T-helper 22 cell (primary cell): ENCODE measurements around the gene TRIM29.

ENCODE experiments used
- DNase-seq: peaks from one replicate; pipeline ENCODE4 v3.0.0-alpha.2; 2020; ENCODE audit warnings: low read depth

The TRIM29 gene

GRCh38 chr11:120096369-120097191 lies 41.3 kb downstream of the TRIM29 start:
- DNase-seq: no peak

GRCh38 chr11:120095516-120095915 lies 42.4 kb downstream of the TRIM29 start:
- DNase-seq: no peak

GRCh38 chr11:120091701-120092100 lies 46.2 kb downstream of the TRIM29 start:
- no peak for DNase-seq

GRCh38 chr11:120091121-120091520 lies 46.8 kb downstream of the TRIM29 start:
- no peak for DNase-seq

GRCh38 chr11:120090411-120090810 lies 47.5 kb downstream of the TRIM29 start:
- no peak for DNase-seq

- no peak for DNase-seq
Measured at GRCh38 chr11:120089036-120090001, 48.6 kb downstream of the TRIM29 start.

DNA sequence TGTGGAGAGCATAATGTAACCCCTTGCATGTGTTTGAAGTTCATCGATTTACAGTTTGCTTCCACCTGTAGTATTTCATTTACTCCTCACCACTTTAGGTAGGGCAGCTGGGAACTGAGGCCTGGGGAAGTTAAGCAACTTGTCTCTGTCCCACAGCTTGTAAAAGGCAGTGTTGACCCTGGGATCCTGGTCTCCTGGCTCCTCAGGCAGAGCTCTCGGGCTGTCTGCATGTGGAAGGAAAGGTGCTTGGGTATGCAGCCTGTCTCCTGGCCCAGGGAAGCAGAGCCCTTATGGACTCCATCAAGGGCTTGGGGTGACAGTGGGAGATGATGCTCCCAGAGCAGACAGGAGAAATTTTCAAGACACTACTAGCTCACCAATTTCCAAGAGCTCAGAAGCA lies 49.9 kb downstream of the TRIM29 start:
- DNase-seq: no peak

DNA sequence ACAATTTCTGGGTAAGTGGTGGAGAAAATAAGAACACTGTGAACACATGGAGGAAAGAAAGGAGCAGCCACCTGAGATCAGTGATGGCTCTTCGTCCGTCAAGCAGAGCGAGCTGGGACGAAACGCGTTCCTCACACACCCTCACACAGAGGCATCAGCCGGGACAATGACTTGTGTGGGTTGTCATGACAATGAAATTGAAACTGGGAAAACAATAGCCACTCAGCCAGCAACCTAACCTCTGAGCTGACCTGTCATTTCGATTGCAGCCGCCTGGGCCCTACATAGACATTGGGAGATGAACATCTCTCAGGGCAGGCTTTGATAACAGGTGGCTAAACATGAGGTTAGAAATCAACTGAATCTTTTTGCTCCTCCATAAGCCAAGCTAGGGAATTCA lies 51.3 kb downstream of the TRIM29 start:
- no peak for DNase-seq

DNA sequence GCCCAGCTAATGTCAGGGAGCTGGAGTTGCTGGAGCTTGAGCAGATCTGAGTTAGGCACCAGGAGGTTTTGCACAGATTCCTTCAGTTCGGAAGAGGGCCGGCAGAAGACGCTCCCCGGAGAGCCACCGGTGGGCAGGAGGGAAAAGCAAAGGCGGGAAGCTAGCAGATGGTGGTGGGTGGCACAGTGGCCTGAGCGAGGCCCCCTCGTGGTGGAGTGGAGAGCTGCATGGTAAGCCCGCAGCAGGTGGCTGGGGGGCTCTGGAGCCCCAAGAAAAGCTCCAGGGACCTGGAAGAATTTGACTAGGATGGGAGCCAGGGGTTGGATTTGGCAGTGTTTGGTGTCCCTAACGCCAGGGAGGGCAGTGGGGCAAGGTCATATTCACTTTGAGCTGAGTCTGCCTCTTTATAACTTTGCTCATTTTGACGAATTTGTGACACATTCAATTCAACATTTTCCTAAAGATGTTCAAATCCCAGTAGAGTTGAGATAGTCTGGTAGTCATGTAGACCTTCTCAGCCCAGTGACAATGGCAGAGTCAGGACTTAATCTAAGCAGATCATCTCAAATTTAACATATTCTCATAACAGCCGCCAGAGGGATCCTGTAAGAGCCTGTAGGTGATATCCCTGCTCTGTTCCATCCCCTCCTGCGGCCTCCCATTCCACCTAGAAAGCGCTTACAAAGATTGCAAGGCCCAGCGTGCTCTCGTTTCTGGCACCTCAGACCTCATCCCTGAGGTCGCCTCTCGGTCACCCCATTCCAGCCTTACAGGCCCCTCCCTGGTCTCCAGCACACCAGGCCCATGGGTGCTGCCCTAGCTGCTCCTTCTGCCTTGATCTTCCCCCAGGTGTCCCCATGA lies 57.9 kb downstream of the TRIM29 start:
- DNase-seq: no peak

DNA sequence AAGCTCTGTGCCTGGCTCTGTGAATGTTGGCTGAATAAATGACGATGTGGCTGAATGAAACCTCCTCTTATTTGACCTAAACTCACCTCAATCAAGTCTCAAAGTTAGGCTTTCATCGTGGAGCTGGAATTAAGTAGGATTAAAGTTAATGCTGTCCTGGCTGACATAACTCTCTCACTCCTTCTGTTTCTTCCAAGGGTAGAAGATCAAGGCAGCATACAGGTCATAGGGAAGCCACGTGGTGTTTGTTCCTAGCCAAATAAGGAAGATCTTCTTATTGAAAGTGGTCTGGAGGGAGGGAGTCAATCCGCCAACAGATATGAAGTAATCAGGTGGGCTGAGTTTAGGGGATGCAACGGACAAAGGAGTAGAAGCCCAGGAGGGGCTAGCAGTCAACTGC lies 59.5 kb downstream of the TRIM29 start:
- DNase-seq: no peak

GRCh38 chr11:120074076-120074475 lies 63.8 kb downstream of the TRIM29 start:
- DNase-seq: no peak

DNA sequence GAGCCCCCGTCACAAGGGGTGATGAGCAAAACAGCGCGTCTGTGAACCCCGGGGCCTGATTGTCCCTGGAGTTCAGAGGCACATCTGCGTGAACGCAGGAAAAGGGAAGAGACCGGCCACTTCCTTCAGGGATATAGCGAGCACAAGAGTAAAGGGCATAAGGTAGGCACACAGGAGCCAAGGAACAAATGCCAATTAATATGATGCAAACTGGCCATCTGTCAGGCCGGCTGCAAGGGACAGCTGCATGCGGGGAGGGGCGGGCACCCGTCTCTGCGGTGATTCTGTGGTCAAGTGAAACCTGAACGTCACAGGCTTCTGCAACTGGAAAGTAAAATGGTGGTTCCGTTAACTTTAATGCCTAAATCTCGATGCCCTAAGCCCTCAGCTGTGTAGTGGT lies 64.7 kb downstream of the TRIM29 start:
- no peak for DNase-seq

GRCh38 chr11:120068114-120068573 lies 69.8 kb downstream of the TRIM29 start:
- DNase-seq: no peak

DNA sequence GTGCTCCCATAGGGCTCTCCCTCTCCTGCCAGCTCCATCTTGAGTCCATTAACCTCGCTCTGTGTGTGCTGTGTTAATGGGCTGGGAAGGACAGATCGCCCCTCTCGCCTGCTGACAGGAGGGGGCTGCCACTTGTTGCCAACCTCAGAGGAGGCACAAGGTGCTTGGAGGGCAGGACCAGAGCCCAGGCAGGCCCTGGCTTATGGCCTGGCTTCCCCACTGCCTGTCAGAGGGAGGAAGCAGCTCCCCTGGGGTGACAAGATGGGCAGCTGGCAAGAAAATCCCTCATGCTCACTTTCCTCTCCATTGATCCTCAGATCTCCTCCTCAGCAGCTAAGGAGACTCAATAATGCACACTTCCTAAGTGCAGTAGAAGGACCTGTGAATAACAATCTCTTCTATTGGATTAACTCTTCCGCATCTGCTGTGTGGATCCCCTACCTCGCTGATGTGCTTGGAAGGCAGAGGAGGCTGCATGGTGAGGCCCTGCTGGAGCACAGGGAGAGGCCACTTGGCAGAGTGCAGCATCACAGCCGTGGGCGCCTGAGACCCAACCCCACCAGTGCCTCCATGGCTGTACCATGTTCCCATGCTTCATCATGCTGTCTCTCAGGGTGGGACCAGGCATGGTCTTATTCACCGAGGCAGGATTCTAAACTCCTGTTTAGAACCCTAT lies 70.3 kb downstream of the TRIM29 start:
- DNase-seq: no peak

DNA sequence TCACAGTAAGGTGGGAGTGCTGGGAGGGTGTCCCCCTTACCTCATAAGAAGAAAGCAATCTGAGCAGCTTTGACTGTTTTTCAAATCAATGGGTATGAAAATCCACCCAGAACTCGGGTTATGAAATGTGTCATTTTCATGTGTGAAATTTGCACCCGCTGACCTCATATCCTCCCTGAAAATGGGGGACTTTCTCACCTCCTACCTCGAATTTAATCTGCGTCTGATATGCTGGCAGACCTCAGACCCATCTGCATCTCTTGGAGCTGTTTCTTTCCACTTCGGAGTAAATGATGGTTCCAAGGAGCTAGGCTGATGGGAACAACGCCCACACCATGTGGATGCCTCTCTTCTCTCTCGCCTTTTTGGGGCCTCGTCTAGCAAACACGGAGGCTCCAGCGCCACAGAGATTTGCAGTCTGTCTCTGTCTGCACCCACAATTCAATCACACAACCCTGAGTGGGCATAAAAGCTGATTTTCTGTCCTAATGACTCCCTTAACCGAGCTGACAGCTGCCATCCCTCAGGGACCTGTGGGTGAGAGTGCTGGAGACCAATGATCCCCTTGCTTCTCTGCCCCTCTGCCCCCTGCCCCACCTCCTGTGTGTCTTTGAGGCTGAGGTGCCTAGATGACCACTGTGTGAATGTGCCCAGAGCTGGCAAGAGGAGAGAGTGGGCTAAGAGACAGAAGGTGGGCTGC lies 71.0 kb downstream of the TRIM29 start:
- DNase-seq: no peak

- no peak for DNase-seq
Measured at GRCh38 chr11:120065876-120066275, 72.0 kb downstream of the TRIM29 start.

DNA sequence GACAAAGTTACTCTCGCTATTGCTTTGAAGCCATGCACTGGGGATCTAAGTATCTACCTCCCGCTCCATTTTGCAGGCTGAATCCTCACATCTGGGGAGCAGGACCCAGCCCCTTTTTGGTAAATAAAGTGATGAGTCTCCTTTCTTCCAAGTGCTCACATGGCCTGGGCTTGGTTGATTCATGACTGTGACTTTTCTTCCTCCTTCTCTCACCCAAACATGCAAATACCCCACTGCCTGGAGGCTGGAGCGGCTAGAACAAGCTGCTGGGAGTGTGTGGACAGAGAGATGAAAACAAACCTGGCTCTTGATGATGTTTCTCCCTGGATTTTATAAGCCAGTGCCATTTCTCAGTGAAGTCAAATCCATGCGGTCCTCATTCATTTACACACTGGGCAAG lies 72.7 kb downstream of the TRIM29 start:
- no peak for DNase-seq

DNA sequence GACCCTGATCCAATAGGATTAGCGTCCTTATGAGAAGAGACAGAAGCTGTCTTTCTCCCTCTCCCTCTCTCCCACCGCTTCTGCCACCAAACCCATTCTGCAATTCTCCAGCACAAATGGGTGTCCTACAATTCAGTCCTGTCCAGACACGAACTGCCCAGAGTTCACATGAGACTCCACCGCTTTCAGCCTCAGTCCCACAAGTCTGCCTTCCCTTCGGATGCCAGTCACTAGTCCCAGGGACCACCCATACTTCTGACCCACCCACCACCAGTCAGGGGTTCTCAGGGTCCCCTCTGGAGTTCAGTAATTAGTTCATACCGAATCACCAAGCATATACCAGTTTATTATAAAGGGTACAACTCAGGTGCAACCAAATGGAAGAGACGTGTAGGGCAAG lies 73.6 kb downstream of the TRIM29 start:
- DNase-seq: no peak

GRCh38 chr11:120063686-120064340 lies 74.1 kb downstream of the TRIM29 start:
- no peak for DNase-seq

- DNase-seq: no peak
Measured at GRCh38 chr11:120062561-120062930, 75.4 kb downstream of the TRIM29 start.
